Testis (tissue), 2 donors: Measurements from ENCODE around the gene ASCC2.
"Not testable (repeated sequence)": the region's sequence is repeated elsewhere in the genome, so short reads cannot be mapped to it uniquely, and the experiment has no call there.

ENCODE experiments used
- POLR2A ChIP-seq: fragments of 450-650 bp; IDR thresholded peaks from one replicate; pipeline ENCODE4 v1.6.1; 2017; ENCODE audit warnings: antibody characterized with exemption, mild to moderate bottlenecking, moderate library complexity
- TF ChIP-seq, protein P1 (sequence below), 3 experiments: fragments of 450-650 bp in 2 of 3; fragments of 200-600 bp in 1 of 3; sonication (generic) in 1 of 3; IDR thresholded peaks; one replicate each; pipeline ENCODE4 v1.5.1; 2016 to 2019; ENCODE audit warnings: antibody characterized with exemption in 3 of 3, mild to moderate bottlenecking in 2 of 3, moderate library complexity in 1 of 3

DNA sequence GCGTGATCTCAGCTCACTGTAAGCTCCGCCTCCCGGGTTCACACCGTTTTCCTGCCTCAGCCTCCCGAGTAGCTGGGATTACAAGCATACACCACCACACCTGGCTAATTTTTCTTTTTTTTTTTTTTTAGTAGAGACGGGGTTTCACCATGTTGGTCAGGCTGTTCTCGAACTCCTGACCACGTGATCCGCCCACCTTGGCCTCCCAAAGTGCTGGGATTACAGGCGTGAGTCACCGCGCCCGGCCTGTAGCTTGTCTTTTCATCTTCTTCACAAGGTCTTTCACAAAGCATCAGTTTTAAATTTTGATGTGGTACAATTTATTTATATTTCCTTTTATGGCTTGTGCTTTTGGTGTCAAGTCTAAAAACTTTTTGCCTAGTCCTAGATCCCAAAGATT lies 27.5 kb upstream of the ASCC2 start:
- TF ChIP-seq, protein P1, sequence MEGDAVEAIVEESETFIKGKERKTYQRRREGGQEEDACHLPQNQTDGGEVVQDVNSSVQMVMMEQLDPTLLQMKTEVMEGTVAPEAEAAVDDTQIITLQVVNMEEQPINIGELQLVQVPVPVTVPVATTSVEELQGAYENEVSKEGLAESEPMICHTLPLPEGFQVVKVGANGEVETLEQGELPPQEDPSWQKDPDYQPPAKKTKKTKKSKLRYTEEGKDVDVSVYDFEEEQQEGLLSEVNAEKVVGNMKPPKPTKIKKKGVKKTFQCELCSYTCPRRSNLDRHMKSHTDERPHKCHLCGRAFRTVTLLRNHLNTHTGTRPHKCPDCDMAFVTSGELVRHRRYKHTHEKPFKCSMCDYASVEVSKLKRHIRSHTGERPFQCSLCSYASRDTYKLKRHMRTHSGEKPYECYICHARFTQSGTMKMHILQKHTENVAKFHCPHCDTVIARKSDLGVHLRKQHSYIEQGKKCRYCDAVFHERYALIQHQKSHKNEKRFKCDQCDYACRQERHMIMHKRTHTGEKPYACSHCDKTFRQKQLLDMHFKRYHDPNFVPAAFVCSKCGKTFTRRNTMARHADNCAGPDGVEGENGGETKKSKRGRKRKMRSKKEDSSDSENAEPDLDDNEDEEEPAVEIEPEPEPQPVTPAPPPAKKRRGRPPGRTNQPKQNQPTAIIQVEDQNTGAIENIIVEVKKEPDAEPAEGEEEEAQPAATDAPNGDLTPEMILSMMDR (IDR thresholded peaks at IDR 0.05): not testable (repeated sequence)
- TF ChIP-seq POLR2A: not testable (repeated sequence)
